Right lobe of liver (tissue), 6 donors: ENCODE results near the gene CHIT1. TPM values are rescaled to one million over a fixed set of nuclear protein-coding genes. Genes with fewer than 3 reads are reported as not detected.
"Not testable (repeated sequence)": the region's sequence is repeated elsewhere in the genome, so short reads cannot be mapped to it uniquely, and the experiment has no call there.

Experiments used
- ATAC-seq, 4 donors: fragments of 200-7000 bp; cut with Tn5 transposase; one replicate each; pipeline ENCODE4 v1.9.1; 2020; ENCODE audit warnings: mild to moderate bottlenecking in 4 of 4, moderate library complexity in 4 of 4
- DNase-seq, 3 donors: peaks; one replicate each; pipeline ENCODE4 v3.0.0-alpha.2; 2020
- H3K27ac ChIP-seq, 3 donors: fragments of 200-600 bp; one replicate each; pipeline ENCODE4 v1.8.0; 2022
- H3K27me3 ChIP-seq, 2 donors: fragments of 200-600 bp; one replicate each; pipeline ENCODE4 v1.8.0; 2022
- H3K36me3 ChIP-seq, 4 donors: fragments of 200-600 bp; sonication (generic) in 1 of 4; one replicate each; pipeline versions ENCODE4 v1.5.1 to v1.8.0; 2017 to 2022; ENCODE audit warnings: control low read depth in 1 of 4
- H3K4me1 ChIP-seq, 4 donors: fragments of 200-600 bp; sonication (generic) in 1 of 4; one replicate each; pipeline versions ENCODE4 v1.5.1 to v1.8.0; 2017 to 2022; ENCODE audit warnings: control low read depth in 1 of 4
- H3K4me3 ChIP-seq, 3 donors: fragments of 200-600 bp; one replicate each; pipeline ENCODE4 v1.8.0; 2022
- H3K9me3 ChIP-seq, 4 donors: fragments of 200-600 bp; sonication (generic) in 1 of 4; one replicate each; pipeline versions ENCODE4 v1.5.1 to v1.8.0; 2017 to 2022; ENCODE audit warnings: control low read depth in 1 of 4
- POLR2A ChIP-seq: fragments of 450-650 bp; IDR thresholded peaks from one replicate; pipeline ENCODE4 v1.6.1; 2017; ENCODE audit warnings: antibody characterized with exemption, mild to moderate bottlenecking
- WGBS: methylation state at CpG from one replicate; pipeline ENCODE4 v1.1.6; 2018; ENCODE audit warnings: low coverage, low lambda C conversion rate; ENCODE audit not compliant: insufficient coverage; ENCODE audit errors: missing lambda C conversion rate; 5-methylcytosine and 5-hydroxymethylcytosine counted together
- intact Hi-C, 2 donors: fragments of 100-400 bp; cut with DNase I; formaldehyde crosslinking; loops; one replicate each; pipeline versions ENCODE4 v1.11.2 to v1.14.1; 2022
- total RNA-seq, 6 experiments: library from RNA; depleted of rRNA in 2 of 6; stranded (reverse); fragments of >200 nt in 2 of 6; fragmentation: NEBNext Ultra II Directional in 3 of 6; extraction: Animal tissue kit (Norgen Biotek cat#: 25700) in 3 of 6; gene quantifications; one replicate each; pipeline versions ENCODE4 v1.1.0 to v1.2.4, GENCODE V29; 2016 to 2023
- TF ChIP-seq, protein P1 (sequence below), 4 donors: fragments of 200-600 bp in 3 of 4; fragments of 450-650 bp in 1 of 4; IDR thresholded peaks; one replicate each; pipeline versions ENCODE4 v1.5.1 to v1.8.0; 2016 to 2022; ENCODE audit warnings: antibody characterized with exemption in 4 of 4, mild to moderate bottlenecking in 2 of 4
- donor health status: DM: no; HTN: yes; CAD: no.
- donor health status: DM: no; HTN: no; CAD: no.
- donor health status: DM: no; HTN: no; CAD: no.
- donor health status: DM: no; HTN: yes; CAD: no.
- donor health status: DM: no; HTN: yes; CAD: no.

Gene CHIT1
- total RNA-seq, 6 experiments from 2014 or later, result 0.46 to 0.61 (median 0.46) TPM; not detected in 3

DNA sequence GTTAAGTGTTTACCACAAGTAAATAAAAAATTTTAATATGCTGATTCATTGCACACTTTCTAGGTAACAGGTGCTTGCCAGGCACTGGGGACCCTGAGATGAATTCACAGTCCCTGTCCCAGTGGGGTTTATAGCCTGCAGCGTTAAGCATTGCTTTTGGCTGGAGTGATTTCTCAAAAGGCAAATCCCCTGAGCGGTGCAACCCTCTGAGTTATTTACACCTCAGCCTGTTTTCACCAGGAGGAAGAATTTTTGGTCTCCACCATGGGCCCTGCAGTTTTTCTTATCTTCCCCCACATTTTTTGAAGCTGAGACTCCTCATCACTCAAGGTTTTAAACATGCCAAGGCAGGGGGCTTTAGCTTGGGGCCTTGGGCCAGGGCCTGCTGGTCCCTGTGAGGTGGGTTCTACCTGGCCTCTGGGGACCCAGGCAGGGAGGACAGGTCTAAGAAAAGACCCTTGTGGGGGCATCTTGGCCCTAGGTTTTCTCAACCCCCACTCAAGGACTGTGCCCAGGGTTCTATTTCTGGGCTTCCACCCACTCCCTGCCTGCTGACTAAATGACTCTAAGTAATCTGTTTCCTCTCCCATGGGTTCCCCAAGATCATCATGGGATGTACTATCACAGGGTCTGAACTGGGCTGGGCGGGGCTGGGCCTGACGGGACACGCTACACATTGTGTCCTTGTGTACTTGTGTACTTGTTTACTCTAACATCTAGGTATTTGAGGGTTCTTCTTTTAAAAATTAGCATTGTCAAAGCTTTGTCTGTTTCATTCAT lies 10.2 kb upstream of the CHIT1 start:
- ATAC-seq, result no peak
- intact Hi-C loops, result no loop called here
- Histone ChIP-seq H3K9me3 (no peaks in the 10 kb centered on the region), H3K4me1 (peaks cover 0 to 5% (median 0%) of the 10 kb centered on the region in 4 donors), H3K27ac (no peak overlapping the region), H3K27me3 (no peaks in the 10 kb centered on the region), H3K36me3 (no peaks in the 10 kb centered on the region), H3K4me3 (no peak overlapping the region)
- DNase-seq, result no peak
- WGBS, result 48% methylated on average over 4 of the region's 5 CpGs
- TF ChIP-seq, protein P1, sequence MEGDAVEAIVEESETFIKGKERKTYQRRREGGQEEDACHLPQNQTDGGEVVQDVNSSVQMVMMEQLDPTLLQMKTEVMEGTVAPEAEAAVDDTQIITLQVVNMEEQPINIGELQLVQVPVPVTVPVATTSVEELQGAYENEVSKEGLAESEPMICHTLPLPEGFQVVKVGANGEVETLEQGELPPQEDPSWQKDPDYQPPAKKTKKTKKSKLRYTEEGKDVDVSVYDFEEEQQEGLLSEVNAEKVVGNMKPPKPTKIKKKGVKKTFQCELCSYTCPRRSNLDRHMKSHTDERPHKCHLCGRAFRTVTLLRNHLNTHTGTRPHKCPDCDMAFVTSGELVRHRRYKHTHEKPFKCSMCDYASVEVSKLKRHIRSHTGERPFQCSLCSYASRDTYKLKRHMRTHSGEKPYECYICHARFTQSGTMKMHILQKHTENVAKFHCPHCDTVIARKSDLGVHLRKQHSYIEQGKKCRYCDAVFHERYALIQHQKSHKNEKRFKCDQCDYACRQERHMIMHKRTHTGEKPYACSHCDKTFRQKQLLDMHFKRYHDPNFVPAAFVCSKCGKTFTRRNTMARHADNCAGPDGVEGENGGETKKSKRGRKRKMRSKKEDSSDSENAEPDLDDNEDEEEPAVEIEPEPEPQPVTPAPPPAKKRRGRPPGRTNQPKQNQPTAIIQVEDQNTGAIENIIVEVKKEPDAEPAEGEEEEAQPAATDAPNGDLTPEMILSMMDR (IDR thresholded peaks at IDR 0.05), result no peak
- no peak for TF ChIP-seq POLR2A

DNA sequence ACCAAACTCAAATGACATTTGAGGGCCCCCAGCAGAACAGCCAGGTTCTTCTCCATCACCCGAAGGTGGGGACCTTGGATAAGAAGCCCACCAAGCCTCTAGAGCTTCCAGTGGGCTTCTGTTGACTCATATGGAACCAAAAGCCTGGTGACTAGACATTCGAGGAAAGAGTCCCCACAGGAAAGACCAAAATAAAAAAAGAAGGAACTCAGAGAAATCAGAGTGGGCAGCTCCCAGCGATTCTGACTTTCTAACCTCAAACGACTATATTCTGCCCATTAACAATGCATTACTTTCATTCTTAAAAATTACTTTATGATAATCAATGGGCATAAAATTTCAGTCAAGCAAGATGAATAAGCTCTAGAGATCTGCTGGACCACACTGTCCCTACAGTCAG lies 9.6 kb upstream of the CHIT1 start:
- Histone ChIP-seq H3K9me3 (no peaks in the 10 kb centered on the region), H3K36me3 (no peaks in the 10 kb centered on the region), H3K27ac (no peak overlapping the region), H3K27me3 (no peaks in the 10 kb centered on the region), H3K4me3 (no peak overlapping the region), H3K4me1 (no peaks in the 10 kb centered on the region)
- WGBS, result 47% methylated on average over 4 of the region's 4 CpGs
- no peak for DNase-seq
- TF ChIP-seq, protein P1 (IDR thresholded peaks at IDR 0.05), result no peak
- no peak for TF ChIP-seq POLR2A
- ATAC-seq, result no peak
- intact Hi-C loops, result no loop called here

DNA sequence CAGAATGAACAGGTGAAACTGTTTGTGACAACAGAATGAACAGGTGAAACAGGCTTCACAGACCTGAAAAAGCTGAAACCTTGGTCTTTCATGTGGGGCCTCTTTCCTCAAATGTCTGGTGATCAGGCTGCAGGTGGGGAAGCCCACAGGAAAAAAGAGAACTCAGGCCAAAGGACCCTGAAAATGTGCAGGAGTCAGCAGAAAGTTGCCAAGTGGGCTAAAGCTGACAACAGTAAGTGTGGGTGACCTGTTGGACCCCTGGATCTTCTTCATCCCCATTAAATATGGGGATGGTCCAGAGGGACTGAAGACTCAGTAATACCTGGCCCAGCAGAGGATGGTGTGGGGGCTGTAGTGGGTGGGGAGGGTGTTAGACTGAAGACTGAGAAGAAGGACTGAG lies 9.1 kb upstream of the CHIT1 start:
- Histone ChIP-seq H3K9me3 (no peaks in the 10 kb centered on the region), H3K4me3 (no peak overlapping the region), H3K27ac (no peak overlapping the region), H3K4me1 (no peaks in the 10 kb centered on the region), H3K36me3 (no peaks in the 10 kb centered on the region), H3K27me3 (no peaks in the 10 kb centered on the region)
- no peak for DNase-seq
- intact Hi-C loops, result no loop called here
- TF ChIP-seq, protein P1 (IDR thresholded peaks at IDR 0.05), result no peak
- no peak for TF ChIP-seq POLR2A
- no peak for ATAC-seq

DNA sequence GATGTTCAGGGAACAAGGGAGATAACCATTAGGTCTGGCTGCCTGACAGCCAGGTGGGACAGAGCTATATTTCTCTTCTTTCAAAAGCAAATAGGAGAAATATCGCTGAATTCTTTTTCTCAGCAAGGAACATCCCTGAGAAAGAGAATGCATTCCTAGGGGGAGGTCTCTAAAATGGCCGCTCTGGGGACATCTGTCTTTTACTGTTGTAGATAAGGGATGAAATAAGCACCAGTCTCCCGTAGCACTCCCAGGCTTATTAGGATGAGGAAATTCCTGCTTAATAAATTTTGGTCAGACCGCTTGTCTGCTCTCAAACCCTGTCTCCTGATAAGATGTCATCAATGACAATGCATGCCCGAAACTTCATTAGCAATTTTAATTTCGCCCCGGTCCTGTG lies 5.4 kb upstream of the CHIT1 start:
- H3K4me3 ChIP-seq, ATAC-seq, H3K4me1 ChIP-seq, H3K27me3 ChIP-seq, DNase-seq, intact Hi-C loops, H3K9me3 ChIP-seq, H3K27ac ChIP-seq, H3K36me3 ChIP-seq: not testable (repeated sequence)
- WGBS, result 78% methylated on average over 6 of the region's 7 CpGs

DNA sequence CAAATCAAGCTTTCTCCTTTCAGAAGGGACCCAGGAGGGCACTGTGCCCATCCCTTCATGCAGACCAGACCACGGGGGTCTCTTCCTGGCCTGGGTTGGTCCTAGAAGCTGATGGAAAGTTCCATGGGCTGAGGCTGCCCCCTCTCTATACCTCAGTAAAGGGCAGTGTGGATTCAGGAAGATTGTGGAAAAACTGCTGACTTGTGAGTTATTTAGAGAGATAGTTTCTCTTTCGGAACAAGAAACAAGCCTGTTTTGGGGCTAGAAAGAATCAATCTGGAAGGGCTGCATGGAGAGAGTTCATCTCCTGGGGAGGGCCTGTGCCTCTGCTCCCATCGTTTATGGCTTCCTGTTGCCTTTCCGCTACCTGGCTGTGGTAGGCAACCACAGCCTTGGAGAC lies 803 bp downstream of the CHIT1 start:
- 49% methylated on average over 4 of the region's 4 CpGs for WGBS
- no peaks in the 10 kb centered on the region for H3K9me3 ChIP-seq
- DNase-seq (no peak), ATAC-seq (peak in 1 of 4 donors; percentile 13)
- H3K27ac ChIP-seq, result no peak overlapping the region
- H3K4me1 ChIP-seq, result no peaks in the 10 kb centered on the region
- TF ChIP-seq POLR2A, result no peak
- TF ChIP-seq, protein P1 (IDR thresholded peaks at IDR 0.05), result no peak
- intact Hi-C loops, result no loop called here
- no peaks in the 10 kb centered on the region for H3K27me3 ChIP-seq
- H3K36me3 ChIP-seq, result no peaks in the 10 kb centered on the region
- no peak overlapping the region for H3K4me3 ChIP-seq
